Transverse colon (tissue), 4 donors: ENCODE results near the gene PPP4R2. TPM values are rescaled to one million over a fixed set of nuclear protein-coding genes. Genes with fewer than 3 reads are reported as not detected.

Experiments
- DNase-seq: peaks from one replicate; pipeline ENCODE4 v3.0.0-alpha.2; 2019
- H3K27ac ChIP-seq, 4 donors: fragments of 200-600 bp; sonication (generic); 2 replicates each; pipeline ENCODE4 v1.5.1; 2016 to 2018; ENCODE audit warnings: inconsistent platforms in 4 of 4
- H3K27me3 ChIP-seq: fragments of 200-600 bp; sonication (generic); 2 replicates; pipeline ENCODE4 v1.5.1; 2017; ENCODE audit warnings: inconsistent platforms
- H3K36me3 ChIP-seq, 4 donors: fragments of 200-600 bp; sonication (generic); 2 replicates each; pipeline ENCODE4 v1.5.1; 2017 to 2019; ENCODE audit warnings: inconsistent platforms in 4 of 4
- H3K4me1 ChIP-seq, 4 donors: fragments of 200-600 bp; sonication (generic); 2 replicates each; pipeline ENCODE4 v1.5.1; 2017 to 2020; ENCODE audit warnings: inconsistent platforms in 4 of 4
- H3K4me3 ChIP-seq, 4 donors: fragments of 200-600 bp; sonication (generic); 1 replicate in 1 of 4; 2 replicates in 3 of 4; pipeline versions ENCODE4 v1.5.1 to v1.6.1; 2017 to 2019; ENCODE audit warnings: inconsistent platforms in 4 of 4
- H3K9me3 ChIP-seq, 2 donors: fragments of 200-600 bp; sonication (generic); 2 replicates each; pipeline ENCODE4 v1.5.1; 2017 to 2019; ENCODE audit warnings: inconsistent platforms in 2 of 2
- CTCF ChIP-seq, 5 experiments: fragments of 200-600 bp in 3 of 5; fragments of 450-650 bp in 2 of 5; sonication (generic) in 3 of 5; IDR thresholded peaks; 1 replicate in 2 of 5; 2 replicates in 3 of 5; pipeline ENCODE4 v1.5.1; 2016 to 2017; ENCODE audit warnings: antibody characterized with exemption in 5 of 5, inconsistent platforms in 3 of 5, mild to moderate bottlenecking in 2 of 5, moderate library complexity in 1 of 5
- EP300 ChIP-seq: sonication (generic); formaldehyde crosslinking; IDR thresholded peaks from one replicate; pipeline ENCODE4 v1.6.1; 2017; ENCODE audit warnings: antibody characterized with exemption, low read depth
- POLR2A ChIP-seq: fragments of 450-650 bp; IDR thresholded peaks from one replicate; pipeline ENCODE4 v1.6.1; 2016; ENCODE audit warnings: antibody characterized with exemption, mild to moderate bottlenecking, moderate library complexity
- POLR2AphosphoS5 ChIP-seq, 3 donors: sonication (generic); formaldehyde crosslinking; IDR thresholded peaks; one replicate each; pipeline ENCODE4 v1.6.1; 2016; ENCODE audit warnings: antibody characterized with exemption in 3 of 3
- WGBS, 2 donors: methylation state at CpG; one replicate each; pipeline ENCODE4 v1.1.5; 2018; ENCODE audit warnings: low coverage in 1 of 2; 5-methylcytosine and 5-hydroxymethylcytosine counted together
- in situ Hi-C, 4 donors: fragments of 200-750 bp; cut with MboI; loops; one replicate each; pipeline versions ENCODE4 v1.15.0 to v1.15.1; 2017; ENCODE audit warnings: low sequenced_read_pairs in 3 of 4, low pct_ligation_motif_present in 1 of 4, low pct_unique_long_range_greater_than_20kb in 1 of 4
- intact Hi-C: fragments of 100-400 bp; cut with DNase I; formaldehyde crosslinking; loops from one replicate; pipeline ENCODE4 v1.15.1; 2023; ENCODE audit warnings: low total_unique reads
- total RNA-seq, 4 donors: library from RNA; depleted of rRNA; stranded (reverse); fragments of >200 nt; gene quantifications; one replicate each; pipeline ENCODE4 v1.1.0, GENCODE V29; 2016

PPP4R2 gene
- total RNA-seq, 4 donors from 2014 or later, result 14.5 to 55.6 (median 36.9) TPM

GRCh38 chr3:73096169-73096568 is 99.6 kb downstream of the PPP4R2 start:
- no peaks in the 10 kb centered on the region for H3K9me3 ChIP-seq
- no peaks in the 10 kb centered on the region for H3K36me3 ChIP-seq
- intact Hi-C loops (loop anchor here (5.0 kb wide), 1 partner anchor 336 kb away; no protein-coding TSS in a partner anchor), in situ Hi-C loops (loop anchor here in 2 of 4 donors (10.0 to 25.0 kb wide), 4 partner anchors 399 to 1384 kb away; no protein-coding TSS in a partner anchor)
- H3K4me3 ChIP-seq, result no peak overlapping the region
- no peak for TF ChIP-seq CTCF (IDR thresholded peaks at IDR 0.05)
- TF ChIP-seq EP300, result no peak
- TF ChIP-seq POLR2A, result no peak
- TF ChIP-seq POLR2AphosphoS5 (IDR thresholded peaks at IDR 0.05), result no peak
- H3K27ac ChIP-seq, result no peak overlapping the region
- H3K4me1 ChIP-seq, result peaks cover 0 to 1% (median under 1%) of the 10 kb centered on the region in 4 donors
- WGBS, 2 donors, result 80% methylated on average over 1 to 2 of the region's 2 CpGs
- no peaks in the 10 kb centered on the region for H3K27me3 ChIP-seq
- no peak for DNase-seq

GRCh38 chr3:73098026-73098425 is 101.4 kb downstream of the PPP4R2 start:
- no peaks in the 10 kb centered on the region for H3K36me3 ChIP-seq
- no peak overlapping the region for H3K4me3 ChIP-seq
- 83% methylated on average over 2 of the region's 2 CpGs; no CpG with 5 or more reads in 1 of the 2 donors for WGBS, 2 donors
- no peaks in the 10 kb centered on the region for H3K27me3 ChIP-seq
- peaks cover 0 to 4% (median 2%) of the 10 kb centered on the region in 4 donors for H3K4me1 ChIP-seq
- H3K27ac ChIP-seq, result no peak overlapping the region
- in situ Hi-C loops, result loop anchor here in 2 of 4 donors (10.0 to 25.0 kb wide), 4 partner anchors 397 to 1386 kb away; no protein-coding TSS in a partner anchor
- intact Hi-C loops, result loop anchor here (5.0 kb wide), 1 partner anchor 334 kb away; no protein-coding TSS in a partner anchor
- no peak for DNase-seq
- TF ChIP-seq POLR2A, result no peak
- no peak for TF ChIP-seq EP300
- TF ChIP-seq POLR2AphosphoS5 (IDR thresholded peaks at IDR 0.05), result no peak
- no peak for TF ChIP-seq CTCF (IDR thresholded peaks at IDR 0.05)
- H3K9me3 ChIP-seq, result no peaks in the 10 kb centered on the region

- Histone ChIP-seq H3K9me3 (no peaks in the 10 kb centered on the region), H3K27ac (no peak overlapping the region), H3K36me3 (no peaks in the 10 kb centered on the region), H3K4me3 (no peak overlapping the region), H3K4me1 (peaks cover 0 to 4% (median 2%) of the 10 kb centered on the region in 4 donors), H3K27me3 (no peaks in the 10 kb centered on the region)
- no peak for TF ChIP-seq CTCF (IDR thresholded peaks at IDR 0.05)
- TF ChIP-seq EP300, result no peak
- no peak for TF ChIP-seq POLR2A
- no peak for TF ChIP-seq POLR2AphosphoS5 (IDR thresholded peaks at IDR 0.05)
- WGBS, 2 donors, result 85 to 86% methylated on average over 1 of the region's 1 CpG
- intact Hi-C loops, result loop anchor here (5.0 kb wide), 1 partner anchor 333 kb away; no protein-coding TSS in a partner anchor
- in situ Hi-C loops, result loop anchor here in 2 of 4 donors (10.0 to 25.0 kb wide), 4 partner anchors 396 to 1387 kb away; no protein-coding TSS in a partner anchor
- no peak for DNase-seq
These were observed 102.3 kb downstream of the PPP4R2 start for GRCh38 chr3:73098873-73099272.

- intact Hi-C loops (loop anchor here (2.0 to 5.0 kb wide), 2 partner anchors 402 to 746 kb away; no protein-coding TSS in a partner anchor), in situ Hi-C loops (loop anchor here (5.0 to 25.0 kb wide), 7 partner anchors 111 to 761 kb away; no protein-coding TSS in a partner anchor)
- H3K36me3 ChIP-seq, result no peaks in the 10 kb centered on the region
- no peaks in the 10 kb centered on the region for H3K9me3 ChIP-seq
- no peak for TF ChIP-seq POLR2AphosphoS5 (IDR thresholded peaks at IDR 0.05)
- peak; percentile 90 to 96 (median 95) for TF ChIP-seq CTCF (IDR thresholded peaks at IDR 0.05)
- no peak overlapping the region for H3K27ac ChIP-seq
- H3K4me1 ChIP-seq, result peaks cover 0 to 4% (median 2%) of the 10 kb centered on the region in 4 donors
- no peaks in the 10 kb centered on the region for H3K27me3 ChIP-seq
- peak; percentile 88 for DNase-seq
- no peak overlapping the region for H3K4me3 ChIP-seq
- WGBS, 2 donors, result 15 to 28% methylated on average over 2 to 9 of the region's 9 CpGs
These were observed 104.3 kb downstream of the PPP4R2 start for GRCh38 chr3:73100741-73101559.
